Prostate gland (tissue), 2 donors: Measurements from ENCODE around the gene ERI3. TPM values are rescaled to one million over a fixed set of nuclear protein-coding genes. Genes with fewer than 3 reads are reported as not detected.

Experiments
- DNase-seq: peaks from one replicate; pipeline ENCODE4 v3.0.0-alpha.2; 2019; ENCODE audit warnings: low spot score
- H3K27ac ChIP-seq, 2 donors: fragments of 200-600 bp; sonication (generic); 2 replicates each; pipeline ENCODE4 v1.5.1; 2017 to 2019
- H3K27me3 ChIP-seq: fragments of 200-600 bp; sonication (generic); replicated peaks from 2 replicates; pipeline ENCODE4 v1.5.1; 2019; ENCODE audit not compliant: insufficient read depth
- H3K36me3 ChIP-seq, 2 donors: fragments of 200-600 bp; sonication (generic); 1 replicate in 1 of 2; 2 replicates in 1 of 2; pipeline versions ENCODE4 v1.5.1 to v1.8.1; 2017 to 2019
- H3K4me1 ChIP-seq: fragments of 200-600 bp; sonication (generic); replicated peaks from 2 replicates; pipeline ENCODE4 v1.5.1; 2019
- H3K4me3 ChIP-seq, 2 donors: fragments of 200-600 bp; sonication (generic); 2 replicates each; pipeline ENCODE4 v1.5.1; 2017 to 2019
- H3K9me3 ChIP-seq: fragments of 200-600 bp; sonication (generic); 2 replicates; pipeline ENCODE4 v1.5.1; 2017
- POLR2A ChIP-seq: fragments of 450-650 bp; IDR thresholded peaks from one replicate; pipeline ENCODE4 v1.6.1; 2016; ENCODE audit warnings: antibody characterized with exemption, mild to moderate bottlenecking
- POLR2AphosphoS5 ChIP-seq: sonication (generic); formaldehyde crosslinking; IDR thresholded peaks from one replicate; pipeline ENCODE4 v1.6.1; 2017; ENCODE audit warnings: antibody characterized with exemption
- WGBS: methylation state at CpG from one replicate; pipeline ENCODE4 v1.1.5; 2018; 5-methylcytosine and 5-hydroxymethylcytosine counted together
- intact Hi-C: fragments of 100-400 bp; cut with DNase I; formaldehyde crosslinking; loops from one replicate; pipeline ENCODE4 v1.14.2; 2022
- total RNA-seq, 2 donors: library from RNA; depleted of rRNA; stranded (reverse); fragments of >200 nt; gene quantifications; one replicate each; pipeline ENCODE4 v1.1.0, GENCODE V29; 2016
- TF ChIP-seq, protein P1 (sequence below), 4 experiments: fragments of 200-600 bp in 2 of 4; fragments of 450-650 bp in 2 of 4; sonication (generic) in 2 of 4; IDR thresholded peaks; 1 replicate in 3 of 4; 2 replicates in 1 of 4; pipeline ENCODE4 v1.5.1; 2016 to 2019; ENCODE audit warnings: antibody characterized with exemption in 4 of 4, mild to moderate bottlenecking in 2 of 4, moderate library complexity in 2 of 4

ERI3 gene
- total RNA-seq, 2 donors from 2014 or later: 84.0 to 114 TPM

DNA sequence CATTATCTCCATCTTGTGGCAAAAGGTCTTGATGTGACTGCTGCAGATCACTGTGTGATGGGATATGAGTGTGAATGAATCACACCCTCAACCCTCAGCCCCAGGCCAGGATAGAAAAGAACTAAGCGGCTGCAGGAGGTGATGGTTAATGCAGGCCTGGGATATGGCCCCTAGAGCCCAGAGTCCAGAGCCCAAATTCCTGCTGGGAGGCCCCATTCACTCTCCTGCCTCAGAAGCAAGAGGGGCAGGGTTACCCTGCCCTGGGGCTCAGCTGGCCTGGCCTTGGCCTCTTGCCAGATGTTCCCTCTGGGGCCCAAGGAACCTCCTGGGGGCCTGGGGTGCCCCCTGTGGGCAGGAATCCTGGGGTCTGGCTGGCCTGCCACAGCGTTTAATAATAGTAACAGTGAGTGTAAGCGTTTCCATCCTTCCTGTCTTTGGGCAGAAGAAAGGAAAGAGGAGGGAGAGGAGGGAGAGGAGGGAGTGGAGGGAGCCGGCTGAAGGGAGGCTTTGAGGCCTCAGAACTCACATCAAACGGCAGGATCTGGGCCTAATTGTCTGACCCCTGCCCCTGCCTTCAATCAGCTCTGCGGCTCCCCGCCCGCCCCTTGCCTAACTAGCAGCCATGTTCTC is 115.6 kb downstream of the ERI3 start:
- DNase-seq: no peak
- Histone ChIP-seq H3K36me3 (no peaks in the 10 kb centered on the region), H3K9me3 (no peaks in the 10 kb centered on the region), H3K4me3 (no peak overlapping the region), H3K4me1 (peaks cover 6% of the 10 kb centered on the region), H3K27me3 (no peaks in the 10 kb centered on the region), H3K27ac (peak overlapping the region; percentile 24 to 71)
- intact Hi-C loops: no loop called here
- 43% methylated on average over 8 of the region's 8 CpGs for WGBS
- no peak for TF ChIP-seq POLR2AphosphoS5
- no peak for TF ChIP-seq POLR2A
- TF ChIP-seq, protein P1, sequence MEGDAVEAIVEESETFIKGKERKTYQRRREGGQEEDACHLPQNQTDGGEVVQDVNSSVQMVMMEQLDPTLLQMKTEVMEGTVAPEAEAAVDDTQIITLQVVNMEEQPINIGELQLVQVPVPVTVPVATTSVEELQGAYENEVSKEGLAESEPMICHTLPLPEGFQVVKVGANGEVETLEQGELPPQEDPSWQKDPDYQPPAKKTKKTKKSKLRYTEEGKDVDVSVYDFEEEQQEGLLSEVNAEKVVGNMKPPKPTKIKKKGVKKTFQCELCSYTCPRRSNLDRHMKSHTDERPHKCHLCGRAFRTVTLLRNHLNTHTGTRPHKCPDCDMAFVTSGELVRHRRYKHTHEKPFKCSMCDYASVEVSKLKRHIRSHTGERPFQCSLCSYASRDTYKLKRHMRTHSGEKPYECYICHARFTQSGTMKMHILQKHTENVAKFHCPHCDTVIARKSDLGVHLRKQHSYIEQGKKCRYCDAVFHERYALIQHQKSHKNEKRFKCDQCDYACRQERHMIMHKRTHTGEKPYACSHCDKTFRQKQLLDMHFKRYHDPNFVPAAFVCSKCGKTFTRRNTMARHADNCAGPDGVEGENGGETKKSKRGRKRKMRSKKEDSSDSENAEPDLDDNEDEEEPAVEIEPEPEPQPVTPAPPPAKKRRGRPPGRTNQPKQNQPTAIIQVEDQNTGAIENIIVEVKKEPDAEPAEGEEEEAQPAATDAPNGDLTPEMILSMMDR (IDR thresholded peaks at IDR 0.05): peak in 1 of 4 experiments; percentile 35

DNA sequence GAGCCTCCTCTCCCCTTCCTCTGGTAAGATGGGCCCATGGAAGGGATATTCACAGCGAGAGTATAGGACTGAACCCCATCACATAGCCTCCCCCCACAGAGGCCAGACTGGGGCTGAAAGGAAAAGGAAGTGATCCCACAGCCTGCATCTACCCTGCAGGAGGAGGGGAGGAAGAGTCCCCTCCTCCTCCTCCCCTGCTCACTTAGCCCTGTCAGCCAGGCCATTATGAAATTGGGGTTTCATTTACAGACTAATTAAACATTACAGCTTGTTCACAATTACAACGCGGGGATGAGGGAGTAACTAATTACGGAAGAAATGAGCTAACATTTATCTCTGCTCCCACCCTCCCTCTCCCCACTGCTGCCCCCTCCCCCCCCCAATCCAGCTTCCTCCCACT is 116.4 kb downstream of the ERI3 start:
- Histone ChIP-seq H3K36me3 (no peaks in the 10 kb centered on the region), H3K9me3 (no peaks in the 10 kb centered on the region), H3K4me1 (peaks cover 6% of the 10 kb centered on the region), H3K27me3 (no peaks in the 10 kb centered on the region), H3K4me3 (no peak overlapping the region), H3K27ac (peak overlapping the region; percentile 24 to 71)
- DNase-seq: no peak
- intact Hi-C loops: no loop called here
- WGBS: 62% methylated on average over 4 of the region's 4 CpGs
- TF ChIP-seq, protein P1 (IDR thresholded peaks at IDR 0.05): no peak

DNA sequence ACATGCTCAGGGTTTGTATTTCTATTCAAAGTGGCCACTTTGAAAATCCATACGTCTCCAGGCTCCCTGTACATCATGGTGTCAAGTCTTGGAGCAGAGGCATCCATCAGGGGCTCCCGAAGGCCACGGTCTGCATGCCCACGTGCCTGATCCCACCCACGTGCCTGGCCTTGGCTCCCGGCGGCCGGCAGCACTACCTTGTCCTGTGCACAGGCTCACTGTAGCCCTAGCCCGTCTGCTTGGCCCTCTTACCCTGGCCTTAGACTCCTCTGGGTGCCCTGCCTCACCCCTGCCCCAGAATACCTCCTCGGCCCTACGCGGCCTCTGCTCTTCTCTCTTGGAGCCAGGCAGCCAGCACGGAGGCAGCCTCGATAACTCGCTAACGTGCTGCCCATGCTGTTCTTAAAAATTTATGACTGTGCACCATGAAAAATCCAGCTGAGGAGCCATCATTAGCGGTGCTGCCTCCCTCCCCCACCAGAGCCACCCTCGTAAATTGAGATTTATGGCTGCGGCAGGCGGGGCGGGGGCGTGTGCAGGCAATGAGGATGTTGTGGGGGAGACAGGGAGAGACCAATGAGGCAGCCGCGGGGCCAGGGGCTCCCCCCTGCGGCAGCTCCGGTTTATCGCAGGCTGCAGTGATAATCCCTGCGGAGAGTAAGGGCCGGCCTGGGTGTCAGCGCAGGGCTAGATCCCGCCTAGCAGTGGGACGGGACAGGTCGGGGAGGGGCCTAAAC is 117.2 kb downstream of the ERI3 start:
- TF ChIP-seq, protein P1 (IDR thresholded peaks at IDR 0.05): peak in 3 of 4 experiments; percentile 69 to 82 (median 78)
- peak; percentile 83 for TF ChIP-seq POLR2AphosphoS5
- TF ChIP-seq POLR2A: no peak
- H3K27me3 ChIP-seq: no peaks in the 10 kb centered on the region
- no peak overlapping the region for H3K4me3 ChIP-seq
- H3K27ac ChIP-seq: peak overlapping the region; percentile 24 to 71
- intact Hi-C loops: no loop called here
- no peaks in the 10 kb centered on the region for H3K9me3 ChIP-seq
- peaks cover 6% of the 10 kb centered on the region for H3K4me1 ChIP-seq
- 20% methylated on average over 33 of the region's 33 CpGs for WGBS
- no peaks in the 10 kb centered on the region for H3K36me3 ChIP-seq
- DNase-seq: peak; percentile 71

DNA sequence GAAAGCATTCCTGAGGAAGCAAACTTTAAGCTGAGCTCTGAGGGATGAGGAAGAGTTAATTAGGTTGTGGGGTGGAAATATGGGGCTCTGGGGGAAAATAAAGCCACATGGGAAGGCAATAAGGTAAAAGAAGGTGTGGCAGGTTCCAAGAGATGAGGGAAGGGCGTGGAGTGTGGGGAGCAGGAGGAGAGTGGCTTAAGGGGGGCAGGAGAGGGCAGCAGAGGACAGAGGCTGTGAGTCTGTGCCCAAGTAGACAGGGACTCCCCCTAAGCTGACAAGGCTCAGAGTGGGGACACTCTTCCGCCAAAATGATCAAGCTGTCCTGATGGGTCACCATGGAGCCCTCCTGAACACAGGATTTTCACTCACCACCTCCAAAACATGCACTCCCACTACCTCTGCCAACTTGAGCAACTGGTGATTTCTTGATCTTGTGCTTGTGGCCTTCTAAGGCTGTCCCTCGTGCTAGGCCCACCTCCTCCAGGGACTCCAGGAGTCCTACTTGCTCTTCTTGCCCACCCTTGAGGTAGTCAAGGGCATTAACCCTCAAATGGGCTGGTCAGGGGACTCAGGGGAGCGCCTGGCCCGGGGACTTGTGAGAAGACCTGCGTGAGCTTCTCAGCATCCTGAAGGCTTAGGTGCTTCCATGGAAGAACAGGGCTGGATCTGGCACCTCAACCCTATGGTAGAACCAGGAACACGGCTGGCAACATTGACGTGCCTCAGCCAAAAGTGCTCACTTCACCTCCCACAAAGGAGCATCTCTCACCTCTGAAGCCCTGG is 118.4 kb downstream of the ERI3 start:
- TF ChIP-seq POLR2AphosphoS5 (no peak), POLR2A (no peak)
- TF ChIP-seq, protein P1 (IDR thresholded peaks at IDR 0.05): no peak
- WGBS: 96% methylated on average over 8 of the region's 8 CpGs
- Histone ChIP-seq H3K4me3 (no peak overlapping the region), H3K36me3 (no peaks in the 10 kb centered on the region), H3K9me3 (no peaks in the 10 kb centered on the region), H3K27ac (no peak overlapping the region), H3K4me1 (peaks cover 6% of the 10 kb centered on the region), H3K27me3 (no peaks in the 10 kb centered on the region)
- no peak for DNase-seq
- intact Hi-C loops: no loop called here
